Astrocyte (in vitro differentiated cells and primary cell): ENCODE data around the gene GRB2. TPM values are rescaled to one million over a fixed set of nuclear protein-coding genes. Genes with fewer than 3 reads are reported as not detected.

Experiments used
- DNase-seq: peaks from one replicate; pipeline ENCODE4 v3.0.0-alpha.2; 2010; ENCODE audit warnings: low read depth
- FAIRE-seq: peaks from 2 replicates; lab custom pipeline; 2011; peaks lifted over from hg19 to GRCh38; lab: Jason Lieb, UNC
- H2AFZ ChIP-seq: 2 replicates; pipeline ENCODE4 v1.6.0; 2012; ENCODE audit warnings: low read depth, low read length, inconsistent platforms
- H3K27ac ChIP-seq: 2 replicates; pipeline ENCODE4 v1.5.1; 2011; ENCODE audit warnings: low read depth, low read length, inconsistent platforms
- H3K27me3 ChIP-seq: 2 replicates; pipeline ENCODE4 v1.6.0; 2011; ENCODE audit warnings: low read length, inconsistent platforms; ENCODE audit not compliant: insufficient read depth
- H3K36me3 ChIP-seq: 2 replicates; pipeline ENCODE4 v1.5.1; 2011; ENCODE audit warnings: low read length, inconsistent platforms; ENCODE audit not compliant: insufficient read depth
- H3K4me1 ChIP-seq: 2 replicates; pipeline ENCODE4 v1.5.1; 2011; ENCODE audit warnings: low read length, inconsistent platforms; ENCODE audit not compliant: insufficient read depth
- H3K4me2 ChIP-seq: 2 replicates; pipeline ENCODE4 v1.6.0; 2012; ENCODE audit warnings: low read length, inconsistent platforms
- H3K4me3 ChIP-seq: 2 replicates; pipeline ENCODE4 v1.5.1; 2011; ENCODE audit warnings: low read depth, mild to moderate bottlenecking, low read length, inconsistent platforms; ENCODE audit not compliant: insufficient read depth
- H3K79me2 ChIP-seq: 2 replicates; pipeline ENCODE4 v1.6.0; 2012; ENCODE audit warnings: mild to moderate bottlenecking, low read length, inconsistent platforms; ENCODE audit not compliant: insufficient read depth
- H3K9ac ChIP-seq: 2 replicates; pipeline ENCODE4 v1.6.0; 2012; ENCODE audit warnings: mild to moderate bottlenecking, low read length, inconsistent platforms
- H3K9me3 ChIP-seq: 2 replicates; pipeline ENCODE4 v1.5.1; 2012; ENCODE audit warnings: low read depth, mild to moderate bottlenecking, low read length, inconsistent platforms; ENCODE audit not compliant: insufficient read depth
- H4K20me1 ChIP-seq: 2 replicates; pipeline ENCODE4 v1.6.0; 2012; ENCODE audit warnings: low read length, inconsistent platforms; ENCODE audit not compliant: insufficient read depth
- H3K27ac Mint-ChIP-seq: one replicate; pipeline ENCODE4 v1.8.0; 2021; ENCODE audit warnings: mild to moderate bottlenecking, mixed read lengths; ENCODE audit not compliant: unreplicated experiment
- H3K27me3 Mint-ChIP-seq: one replicate; pipeline ENCODE4 v1.8.0; 2021; ENCODE audit warnings: low read depth, mixed read lengths; ENCODE audit not compliant: unreplicated experiment
- H3K36me3 Mint-ChIP-seq: one replicate; pipeline ENCODE4 v1.8.0; 2021; ENCODE audit warnings: low read depth, mixed read lengths; ENCODE audit not compliant: unreplicated experiment
- H3K4me1 Mint-ChIP-seq: one replicate; pipeline ENCODE4 v1.8.0; 2021; ENCODE audit warnings: low read depth, mixed read lengths; ENCODE audit not compliant: unreplicated experiment
- H3K4me3 Mint-ChIP-seq: one replicate; pipeline ENCODE4 v1.8.0; 2021; ENCODE audit warnings: mild to moderate bottlenecking, moderate library complexity, mixed read lengths; ENCODE audit not compliant: unreplicated experiment
- H3K9me3 Mint-ChIP-seq: one replicate; pipeline ENCODE4 v1.8.0; 2021; ENCODE audit warnings: mild to moderate bottlenecking, mixed read lengths; ENCODE audit not compliant: unreplicated experiment
- EZH2 ChIP-seq: IDR thresholded peaks from 2 replicates; pipeline ENCODE4 v1.6.1; 2012; ENCODE audit warnings: mild to moderate bottlenecking, low read length, inconsistent platforms; ENCODE audit not compliant: insufficient read depth
- total RNA-seq: library from RNA; stranded (reverse); gene quantifications from 2 replicates; pipeline ENCODE4 v1.2.1, GENCODE V29; 2021
- TF ChIP-seq, protein P1 (sequence below): IDR thresholded peaks from 2 replicates; pipeline ENCODE4 v1.5.1; 2011; ENCODE audit warnings: low read depth, mild to moderate bottlenecking, inconsistent platforms, low read length, moderate library complexity; ENCODE audit not compliant: insufficient read depth

GRB2 gene
- total RNA-seq, 1 donor from 2014 or later, result 168 TPM

DNA sequence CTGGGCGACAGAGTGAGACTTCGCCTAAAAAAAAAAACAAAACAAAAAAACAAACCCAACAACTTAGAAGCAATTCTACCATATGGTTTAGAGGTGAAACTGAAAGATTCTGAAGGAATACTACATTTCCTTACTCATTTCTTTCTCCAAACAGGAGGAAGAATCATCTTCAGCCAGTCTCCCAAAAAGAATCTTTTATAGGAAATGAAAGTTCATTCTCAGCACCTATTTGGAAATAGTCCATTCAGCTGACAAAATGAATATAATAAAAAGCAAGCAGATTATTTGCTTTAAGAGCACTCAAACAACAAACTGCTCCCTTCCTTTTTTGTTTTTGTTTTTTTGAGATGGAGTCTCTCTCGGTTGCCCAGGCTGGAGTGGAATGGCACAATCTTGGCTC lies 17.7 kb downstream of the GRB2 start:
- H3K9ac ChIP-seq, result no peak overlapping the region

DNA sequence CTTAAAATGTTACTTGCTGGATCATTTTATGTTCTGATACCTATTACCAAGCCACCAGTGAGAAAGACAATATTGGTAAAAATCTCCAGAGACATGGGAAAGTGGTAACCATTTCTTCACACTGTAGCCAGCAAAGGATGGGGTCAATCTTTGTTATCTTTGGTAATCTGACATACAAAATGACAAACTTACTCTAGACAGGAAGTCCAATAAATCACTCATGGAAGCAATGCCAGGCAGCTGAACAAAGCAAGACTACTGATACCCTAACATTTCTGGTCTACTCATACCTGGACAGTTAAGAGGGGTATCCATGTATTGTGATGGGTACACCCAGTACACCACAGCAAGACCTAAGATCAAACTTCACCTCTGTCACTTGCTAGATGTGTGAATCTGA lies 19.0 kb downstream of the GRB2 start:
- TF ChIP-seq, protein P1, sequence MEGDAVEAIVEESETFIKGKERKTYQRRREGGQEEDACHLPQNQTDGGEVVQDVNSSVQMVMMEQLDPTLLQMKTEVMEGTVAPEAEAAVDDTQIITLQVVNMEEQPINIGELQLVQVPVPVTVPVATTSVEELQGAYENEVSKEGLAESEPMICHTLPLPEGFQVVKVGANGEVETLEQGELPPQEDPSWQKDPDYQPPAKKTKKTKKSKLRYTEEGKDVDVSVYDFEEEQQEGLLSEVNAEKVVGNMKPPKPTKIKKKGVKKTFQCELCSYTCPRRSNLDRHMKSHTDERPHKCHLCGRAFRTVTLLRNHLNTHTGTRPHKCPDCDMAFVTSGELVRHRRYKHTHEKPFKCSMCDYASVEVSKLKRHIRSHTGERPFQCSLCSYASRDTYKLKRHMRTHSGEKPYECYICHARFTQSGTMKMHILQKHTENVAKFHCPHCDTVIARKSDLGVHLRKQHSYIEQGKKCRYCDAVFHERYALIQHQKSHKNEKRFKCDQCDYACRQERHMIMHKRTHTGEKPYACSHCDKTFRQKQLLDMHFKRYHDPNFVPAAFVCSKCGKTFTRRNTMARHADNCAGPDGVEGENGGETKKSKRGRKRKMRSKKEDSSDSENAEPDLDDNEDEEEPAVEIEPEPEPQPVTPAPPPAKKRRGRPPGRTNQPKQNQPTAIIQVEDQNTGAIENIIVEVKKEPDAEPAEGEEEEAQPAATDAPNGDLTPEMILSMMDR, result no peak
- TF ChIP-seq EZH2, result no peak
- no peak overlapping the region for H2AFZ ChIP-seq
- no peaks in the 10 kb centered on the region for H3K9me3 ChIP-seq
- peaks cover 2% of the 10 kb centered on the region for H3K36me3 ChIP-seq
- no peak overlapping the region for H3K27ac Mint-ChIP-seq
- no peak for FAIRE-seq
- no peaks in the 10 kb centered on the region for H3K27me3 Mint-ChIP-seq
- H3K9ac ChIP-seq, result no peak overlapping the region
- H3K36me3 Mint-ChIP-seq, result peaks cover 9% of the 10 kb centered on the region
- H4K20me1 ChIP-seq, result peaks cover 93% of the 10 kb centered on the region
- DNase-seq, result no peak
- H3K27ac ChIP-seq, result no peak overlapping the region
- H3K4me3 ChIP-seq, result no peak overlapping the region
- peaks cover 13% of the 10 kb centered on the region for H3K4me1 Mint-ChIP-seq
- no peaks in the 10 kb centered on the region for H3K9me3 Mint-ChIP-seq
- H3K4me2 ChIP-seq, result no peak overlapping the region
- H3K4me3 Mint-ChIP-seq, result no peak overlapping the region
- H3K4me1 ChIP-seq, result peaks cover 7% of the 10 kb centered on the region
- peaks cover 97% of the 10 kb centered on the region for H3K79me2 ChIP-seq
- H3K27me3 ChIP-seq, result no peaks in the 10 kb centered on the region

More for the DNA sequence above, 17.7 kb downstream of the GRB2 start:
- no peaks in the 10 kb centered on the region for H3K9me3 Mint-ChIP-seq
- no peaks in the 10 kb centered on the region for H3K9me3 ChIP-seq
- no peak overlapping the region for H3K27ac Mint-ChIP-seq
- no peak overlapping the region for H3K27ac ChIP-seq
- H3K4me1 Mint-ChIP-seq, result peaks cover 13% of the 10 kb centered on the region
- peak overlapping the region; percentile 58 for H3K4me3 Mint-ChIP-seq
- H3K36me3 Mint-ChIP-seq, result peaks cover 9% of the 10 kb centered on the region
- H3K4me1 ChIP-seq, result peaks cover 19% of the 10 kb centered on the region
- H3K27me3 Mint-ChIP-seq, result no peaks in the 10 kb centered on the region
- H3K4me2 ChIP-seq, result no peak overlapping the region
- FAIRE-seq (no peak), DNase-seq (no peak)
- peaks cover 2% of the 10 kb centered on the region for H3K36me3 ChIP-seq
- no peak overlapping the region for H3K4me3 ChIP-seq
- TF ChIP-seq, protein P1, result no peak
- TF ChIP-seq EZH2, result no peak
- H2AFZ ChIP-seq, result no peak overlapping the region
- H4K20me1 ChIP-seq, result peaks cover 91% of the 10 kb centered on the region
- H3K27me3 ChIP-seq, result no peaks in the 10 kb centered on the region
- H3K79me2 ChIP-seq, result peaks cover 97% of the 10 kb centered on the region

DNA sequence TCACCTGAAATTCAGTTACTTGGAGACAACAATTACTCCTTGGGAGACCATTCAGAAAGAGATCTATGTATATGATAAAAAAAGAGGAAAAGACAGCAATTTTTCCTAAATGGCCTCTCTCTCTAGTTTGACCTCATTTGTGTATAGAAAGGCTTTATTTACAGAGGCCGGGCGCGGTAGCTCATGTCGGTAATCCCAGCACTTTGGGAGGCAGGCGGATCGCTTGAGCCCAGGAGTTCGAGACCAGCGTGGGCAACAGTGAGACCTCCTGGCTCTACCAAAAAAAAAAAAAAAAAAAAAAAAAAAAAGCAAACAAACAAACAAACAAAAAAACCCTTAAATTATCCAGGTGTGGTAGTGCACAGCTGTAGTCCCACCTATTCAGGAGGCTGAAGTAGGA lies 20.7 kb downstream of the GRB2 start:
- H3K27ac Mint-ChIP-seq, result no peak overlapping the region
- H3K36me3 Mint-ChIP-seq, result peaks cover 5% of the 10 kb centered on the region
- H3K36me3 ChIP-seq, result no peaks in the 10 kb centered on the region
- H3K79me2 ChIP-seq, result peaks cover 97% of the 10 kb centered on the region
- peaks cover 89% of the 10 kb centered on the region for H4K20me1 ChIP-seq
- H3K27me3 ChIP-seq, result no peaks in the 10 kb centered on the region
- H2AFZ ChIP-seq, result no peak overlapping the region
- DNase-seq (no peak), FAIRE-seq (no peak)
- H3K9me3 Mint-ChIP-seq, result no peaks in the 10 kb centered on the region
- H3K4me3 Mint-ChIP-seq, result no peak overlapping the region
- no peak overlapping the region for H3K4me3 ChIP-seq
- H3K4me1 Mint-ChIP-seq, result no peaks in the 10 kb centered on the region
- no peaks in the 10 kb centered on the region for H3K27me3 Mint-ChIP-seq
- no peak overlapping the region for H3K9ac ChIP-seq
- TF ChIP-seq, protein P1, result no peak
- no peak for TF ChIP-seq EZH2
- no peaks in the 10 kb centered on the region for H3K4me1 ChIP-seq
- H3K4me2 ChIP-seq, result no peak overlapping the region
- H3K9me3 ChIP-seq, result no peaks in the 10 kb centered on the region
- H3K27ac ChIP-seq, result no peak overlapping the region
